ENCODE measurements around the gene SLC7A5. TPM values are rescaled to one million over a fixed set of nuclear protein-coding genes. Genes with fewer than 3 reads are reported as not detected.

SLC7A5 gene
- total and polyA plus RNA-seq, 2 of the 13 experiments (the other 11 are each of a cell fraction or from before 2014, with no cell fraction given) = 79.6 to 155 TPM

DNA sequence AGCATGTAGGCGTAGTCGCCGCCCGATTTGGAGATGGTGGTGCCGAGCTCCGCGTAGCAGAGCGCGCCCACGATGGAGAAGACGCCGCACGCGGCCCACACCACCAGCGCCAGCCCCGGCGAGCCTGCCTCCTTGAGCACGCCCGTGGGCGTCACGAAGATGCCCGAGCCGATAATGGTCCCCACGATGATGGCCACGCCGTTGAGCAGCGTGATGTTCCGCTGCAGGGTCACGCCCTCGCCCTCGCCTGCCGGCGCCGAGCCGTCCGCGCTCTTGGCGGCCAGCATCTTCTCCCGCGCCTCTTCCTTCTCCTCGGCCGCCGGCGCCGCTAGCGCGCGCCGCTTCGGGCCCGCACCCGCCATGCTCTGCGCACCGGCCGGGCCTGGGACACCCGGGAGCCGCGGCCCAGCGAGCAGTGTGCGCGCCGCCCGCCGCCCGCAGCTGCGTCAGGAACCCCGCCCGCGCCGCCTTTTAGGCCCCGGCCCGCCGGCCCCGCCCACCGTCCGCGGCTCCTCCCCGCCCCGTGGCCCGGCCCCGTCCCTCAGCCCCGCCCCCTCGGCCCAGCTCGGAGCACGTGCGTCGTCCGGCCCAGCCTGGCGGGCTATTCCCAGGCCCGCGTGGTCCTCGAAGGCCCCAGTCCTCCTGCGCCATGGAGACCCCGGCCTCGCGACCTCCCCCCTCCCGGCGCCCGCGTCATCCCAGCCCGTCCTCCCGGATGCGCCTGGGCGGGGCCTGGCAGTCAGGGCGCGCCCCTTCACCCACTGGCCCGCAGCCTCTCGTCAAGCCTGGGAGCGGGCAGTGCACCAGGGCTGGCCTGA lies at the start of gene SLC7A5 (continued):
- TF ChIP-seq ELF4 (CRISPR knock-in tag; IDR thresholded peaks at IDR 0.05; ENCODE audit: borderline replicate concordance) (peak; percentile 69; the same call in 1 of the 2 replicates), ZFP37 (CRISPR knock-in tag; IDR thresholded peaks at IDR 0.05; ENCODE audit: borderline replicate concordance) (peak; percentile 72; the same call in 1 of the 2 replicates), SALL1 (CRISPR knock-in tag; IDR thresholded peaks at IDR 0.05) (peak; percentile 93), KMT2A (CRISPR knock-in tag; IDR thresholded peaks at IDR 0.05) (peak; percentile 47; the same call in 1 of the 2 replicates), KLF12 (CRISPR knock-in tag; IDR thresholded peaks at IDR 0.05; ENCODE audit: borderline replicate concordance) (0 out of 2 replicates have a peak, but pooled peaks have one; percentile 32), MXD4 (CRISPR knock-in tag; IDR thresholded peaks at IDR 0.05) (peak; percentile 65; the same call in 1 of the 2 replicates), BCL6 (CRISPR knock-in tag; IDR thresholded peaks at IDR 0.05) (peak; percentile 31; the same call in 1 of the 2 replicates), AHR (CRISPR knock-in tag; IDR thresholded peaks at IDR 0.05) (peak; percentile 77; the same call in 1 of the 2 replicates), FOSL2 (CRISPR knock-in tag; IDR thresholded peaks at IDR 0.05) (peak; percentile 53), ZNF747 (CRISPR knock-in tag; IDR thresholded peaks at IDR 0.05; ENCODE audit: borderline replicate concordance) (peak; percentile 90), MAZ (IDR thresholded peaks at IDR 0.05; ENCODE audit: borderline replicate concordance, low read depth, low read length) (peak; percentile 40; the same call in 1 of the 2 replicates), MAZ (CRISPR knock-in tag; IDR thresholded peaks at IDR 0.05; ENCODE audit: low read depth) (peak; percentile 87), SMAD3 (CRISPR knock-in tag; IDR thresholded peaks at IDR 0.05) (peak; percentile 42; the same call in 1 of the 2 replicates), YEATS2 (CRISPR knock-in tag; IDR thresholded peaks at IDR 0.05; ENCODE audit: borderline replicate concordance) (peak; percentile 37; the same call in 1 of the 2 replicates), SIX4 (CRISPR knock-in tag; IDR thresholded peaks at IDR 0.05) (peak; percentile 29; the same call in 1 of the 2 replicates), WIZ (CRISPR knock-in tag; IDR thresholded peaks at IDR 0.05) (peak; percentile 79), ZNF678 (CRISPR knock-in tag; IDR thresholded peaks at IDR 0.05) (peak; percentile 86; the same call in 1 of the 2 replicates), ZFX (CRISPR knock-in tag; IDR thresholded peaks at IDR 0.05; ENCODE audit: low read depth) (peak; percentile 96), CBFB (CRISPR knock-in tag; IDR thresholded peaks at IDR 0.05) (peak; percentile 26; the same call in 1 of the 2 replicates)
- TF ChIP-seq, protein P1, sequence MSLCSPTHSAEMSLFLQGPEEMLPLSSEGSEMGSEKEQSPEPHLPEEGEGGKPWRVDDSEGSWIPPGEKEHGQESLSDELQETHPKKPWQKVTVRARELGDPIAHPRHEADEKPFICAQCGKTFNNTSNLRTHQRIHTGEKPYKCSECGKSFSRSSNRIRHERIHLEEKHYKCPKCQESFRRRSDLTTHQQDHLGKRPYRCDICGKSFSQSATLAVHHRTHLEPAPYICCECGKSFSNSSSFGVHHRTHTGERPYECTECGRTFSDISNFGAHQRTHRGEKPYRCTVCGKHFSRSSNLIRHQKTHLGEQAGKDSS (CRISPR knock-in tag; IDR thresholded peaks at IDR 0.05; ENCODE audit: borderline replicate concordance, low read depth) = peak; percentile 13; the same call in 1 of the 2 replicates
- TF ChIP-seq, protein P2, sequence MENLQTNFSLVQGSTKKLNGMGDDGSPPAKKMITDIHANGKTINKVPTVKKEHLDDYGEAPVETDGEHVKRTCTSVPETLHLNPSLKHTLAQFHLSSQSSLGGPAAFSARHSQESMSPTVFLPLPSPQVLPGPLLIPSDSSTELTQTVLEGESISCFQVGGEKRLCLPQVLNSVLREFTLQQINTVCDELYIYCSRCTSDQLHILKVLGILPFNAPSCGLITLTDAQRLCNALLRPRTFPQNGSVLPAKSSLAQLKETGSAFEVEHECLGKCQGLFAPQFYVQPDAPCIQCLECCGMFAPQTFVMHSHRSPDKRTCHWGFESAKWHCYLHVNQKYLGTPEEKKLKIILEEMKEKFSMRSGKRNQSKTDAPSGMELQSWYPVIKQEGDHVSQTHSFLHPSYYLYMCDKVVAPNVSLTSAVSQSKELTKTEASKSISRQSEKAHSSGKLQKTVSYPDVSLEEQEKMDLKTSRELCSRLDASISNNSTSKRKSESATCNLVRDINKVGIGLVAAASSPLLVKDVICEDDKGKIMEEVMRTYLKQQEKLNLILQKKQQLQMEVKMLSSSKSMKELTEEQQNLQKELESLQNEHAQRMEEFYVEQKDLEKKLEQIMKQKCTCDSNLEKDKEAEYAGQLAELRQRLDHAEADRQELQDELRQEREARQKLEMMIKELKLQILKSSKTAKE (CRISPR knock-in tag; IDR thresholded peaks at IDR 0.05; ENCODE audit: borderline replicate concordance) = 0 out of 2 replicates have a peak, but pooled peaks have one; percentile 36
- TF ChIP-seq, protein P3, sequence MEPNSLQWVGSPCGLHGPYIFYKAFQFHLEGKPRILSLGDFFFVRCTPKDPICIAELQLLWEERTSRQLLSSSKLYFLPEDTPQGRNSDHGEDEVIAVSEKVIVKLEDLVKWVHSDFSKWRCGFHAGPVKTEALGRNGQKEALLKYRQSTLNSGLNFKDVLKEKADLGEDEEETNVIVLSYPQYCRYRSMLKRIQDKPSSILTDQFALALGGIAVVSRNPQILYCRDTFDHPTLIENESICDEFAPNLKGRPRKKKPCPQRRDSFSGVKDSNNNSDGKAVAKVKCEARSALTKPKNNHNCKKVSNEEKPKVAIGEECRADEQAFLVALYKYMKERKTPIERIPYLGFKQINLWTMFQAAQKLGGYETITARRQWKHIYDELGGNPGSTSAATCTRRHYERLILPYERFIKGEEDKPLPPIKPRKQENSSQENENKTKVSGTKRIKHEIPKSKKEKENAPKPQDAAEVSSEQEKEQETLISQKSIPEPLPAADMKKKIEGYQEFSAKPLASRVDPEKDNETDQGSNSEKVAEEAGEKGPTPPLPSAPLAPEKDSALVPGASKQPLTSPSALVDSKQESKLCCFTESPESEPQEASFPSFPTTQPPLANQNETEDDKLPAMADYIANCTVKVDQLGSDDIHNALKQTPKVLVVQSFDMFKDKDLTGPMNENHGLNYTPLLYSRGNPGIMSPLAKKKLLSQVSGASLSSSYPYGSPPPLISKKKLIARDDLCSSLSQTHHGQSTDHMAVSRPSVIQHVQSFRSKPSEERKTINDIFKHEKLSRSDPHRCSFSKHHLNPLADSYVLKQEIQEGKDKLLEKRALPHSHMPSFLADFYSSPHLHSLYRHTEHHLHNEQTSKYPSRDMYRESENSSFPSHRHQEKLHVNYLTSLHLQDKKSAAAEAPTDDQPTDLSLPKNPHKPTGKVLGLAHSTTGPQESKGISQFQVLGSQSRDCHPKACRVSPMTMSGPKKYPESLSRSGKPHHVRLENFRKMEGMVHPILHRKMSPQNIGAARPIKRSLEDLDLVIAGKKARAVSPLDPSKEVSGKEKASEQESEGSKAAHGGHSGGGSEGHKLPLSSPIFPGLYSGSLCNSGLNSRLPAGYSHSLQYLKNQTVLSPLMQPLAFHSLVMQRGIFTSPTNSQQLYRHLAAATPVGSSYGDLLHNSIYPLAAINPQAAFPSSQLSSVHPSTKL (CRISPR knock-in tag; IDR thresholded peaks at IDR 0.05) = peak; percentile 71
